Measurements from ENCODE around the gene BBS1. TPM values are rescaled to one million over a fixed set of nuclear protein-coding genes. Genes with fewer than 3 reads are reported as not detected.

BBS1 gene
- total RNA-seq, 1 experiment from 2014 or later, result 32.2 TPM

DNA sequence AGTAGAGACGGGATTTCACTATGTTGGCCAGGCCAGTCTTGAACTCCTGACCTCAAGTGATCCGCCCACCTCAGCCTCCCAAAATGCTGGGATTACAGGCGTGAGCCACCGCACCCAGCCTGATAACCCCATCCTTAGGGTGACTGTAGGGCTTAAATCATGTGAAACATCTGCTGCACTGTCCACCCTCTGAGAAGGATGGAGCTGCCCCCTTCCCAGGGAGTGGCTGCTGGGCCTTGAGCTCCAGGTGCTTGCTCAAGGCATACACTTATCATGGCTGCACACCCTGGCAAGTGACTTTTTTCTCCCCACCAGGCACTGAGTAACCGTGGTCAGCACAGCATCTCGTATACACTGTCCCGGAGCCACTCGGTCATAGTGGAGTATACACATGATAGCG, 38.4 kb upstream of the BBS1 start:
- Mint-ChIP-seq H3K4me3 (ENCODE audit: low read depth, unreplicated experiment) (no peak overlapping the region), H3K9me3 (ENCODE audit: low read depth, unreplicated experiment) (no peaks in the 10 kb centered on the region), H3K36me3 (ENCODE audit: insufficient read depth, unreplicated experiment) (peaks cover 26% of the 10 kb centered on the region), H3K27ac (ENCODE audit: unreplicated experiment) (no peak overlapping the region), H3K4me1 (ENCODE audit: low read depth, unreplicated experiment) (peaks cover 7% of the 10 kb centered on the region), H3K27me3 (ENCODE audit: unreplicated experiment) (no peaks in the 10 kb centered on the region)
- no TSS peak for BruUV-seq (replicated peaks)
- CTCF ChIA-PET, result no interaction called here
- DNase-seq, result no peak
- intact Hi-C loops (cut with micrococcal nuclease; ENCODE audit: unreplicated experiment), result no loop called here
- TF ChIP-seq, protein P1, sequence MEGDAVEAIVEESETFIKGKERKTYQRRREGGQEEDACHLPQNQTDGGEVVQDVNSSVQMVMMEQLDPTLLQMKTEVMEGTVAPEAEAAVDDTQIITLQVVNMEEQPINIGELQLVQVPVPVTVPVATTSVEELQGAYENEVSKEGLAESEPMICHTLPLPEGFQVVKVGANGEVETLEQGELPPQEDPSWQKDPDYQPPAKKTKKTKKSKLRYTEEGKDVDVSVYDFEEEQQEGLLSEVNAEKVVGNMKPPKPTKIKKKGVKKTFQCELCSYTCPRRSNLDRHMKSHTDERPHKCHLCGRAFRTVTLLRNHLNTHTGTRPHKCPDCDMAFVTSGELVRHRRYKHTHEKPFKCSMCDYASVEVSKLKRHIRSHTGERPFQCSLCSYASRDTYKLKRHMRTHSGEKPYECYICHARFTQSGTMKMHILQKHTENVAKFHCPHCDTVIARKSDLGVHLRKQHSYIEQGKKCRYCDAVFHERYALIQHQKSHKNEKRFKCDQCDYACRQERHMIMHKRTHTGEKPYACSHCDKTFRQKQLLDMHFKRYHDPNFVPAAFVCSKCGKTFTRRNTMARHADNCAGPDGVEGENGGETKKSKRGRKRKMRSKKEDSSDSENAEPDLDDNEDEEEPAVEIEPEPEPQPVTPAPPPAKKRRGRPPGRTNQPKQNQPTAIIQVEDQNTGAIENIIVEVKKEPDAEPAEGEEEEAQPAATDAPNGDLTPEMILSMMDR (IDR thresholded peaks at IDR 0.05; ENCODE audit: unreplicated experiment), result no peak

DNA sequence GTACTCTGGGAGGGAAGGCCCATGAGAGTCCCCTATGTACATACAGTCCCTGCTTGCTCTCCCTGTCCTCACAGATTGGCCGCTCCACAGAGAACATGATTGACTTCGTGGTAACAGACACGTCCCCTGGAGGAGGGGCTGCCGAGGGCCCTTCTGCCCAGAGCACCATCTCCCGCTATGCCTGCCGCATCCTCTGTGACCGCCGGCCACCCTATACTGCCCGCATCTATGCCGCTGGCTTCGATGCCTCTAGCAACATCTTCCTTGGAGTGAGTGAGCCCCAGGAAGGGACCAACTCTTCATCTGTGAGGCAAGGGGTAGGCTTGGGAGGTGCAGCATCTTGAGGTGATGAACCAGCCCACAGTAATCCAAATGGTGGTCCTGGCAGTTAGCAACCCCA, 37.3 kb upstream of the BBS1 start:
- H3K4me3 Mint-ChIP-seq (ENCODE audit: low read depth, unreplicated experiment), result no peak overlapping the region
- no peak for DNase-seq
- no peaks in the 10 kb centered on the region for H3K27me3 Mint-ChIP-seq (ENCODE audit: unreplicated experiment)
- no peaks in the 10 kb centered on the region for H3K9me3 Mint-ChIP-seq (ENCODE audit: low read depth, unreplicated experiment)
- H3K4me1 Mint-ChIP-seq (ENCODE audit: low read depth, unreplicated experiment), result no peaks in the 10 kb centered on the region
- no peak overlapping the region for H3K27ac Mint-ChIP-seq (ENCODE audit: unreplicated experiment)
- BruUV-seq (replicated peaks), result no TSS peak
- CTCF ChIA-PET, result no interaction called here
- intact Hi-C loops (cut with micrococcal nuclease; ENCODE audit: unreplicated experiment), result no loop called here
- H3K36me3 Mint-ChIP-seq (ENCODE audit: insufficient read depth, unreplicated experiment), result peaks cover 23% of the 10 kb centered on the region
- TF ChIP-seq, protein P1 (IDR thresholded peaks at IDR 0.05; ENCODE audit: unreplicated experiment), result no peak

DNA sequence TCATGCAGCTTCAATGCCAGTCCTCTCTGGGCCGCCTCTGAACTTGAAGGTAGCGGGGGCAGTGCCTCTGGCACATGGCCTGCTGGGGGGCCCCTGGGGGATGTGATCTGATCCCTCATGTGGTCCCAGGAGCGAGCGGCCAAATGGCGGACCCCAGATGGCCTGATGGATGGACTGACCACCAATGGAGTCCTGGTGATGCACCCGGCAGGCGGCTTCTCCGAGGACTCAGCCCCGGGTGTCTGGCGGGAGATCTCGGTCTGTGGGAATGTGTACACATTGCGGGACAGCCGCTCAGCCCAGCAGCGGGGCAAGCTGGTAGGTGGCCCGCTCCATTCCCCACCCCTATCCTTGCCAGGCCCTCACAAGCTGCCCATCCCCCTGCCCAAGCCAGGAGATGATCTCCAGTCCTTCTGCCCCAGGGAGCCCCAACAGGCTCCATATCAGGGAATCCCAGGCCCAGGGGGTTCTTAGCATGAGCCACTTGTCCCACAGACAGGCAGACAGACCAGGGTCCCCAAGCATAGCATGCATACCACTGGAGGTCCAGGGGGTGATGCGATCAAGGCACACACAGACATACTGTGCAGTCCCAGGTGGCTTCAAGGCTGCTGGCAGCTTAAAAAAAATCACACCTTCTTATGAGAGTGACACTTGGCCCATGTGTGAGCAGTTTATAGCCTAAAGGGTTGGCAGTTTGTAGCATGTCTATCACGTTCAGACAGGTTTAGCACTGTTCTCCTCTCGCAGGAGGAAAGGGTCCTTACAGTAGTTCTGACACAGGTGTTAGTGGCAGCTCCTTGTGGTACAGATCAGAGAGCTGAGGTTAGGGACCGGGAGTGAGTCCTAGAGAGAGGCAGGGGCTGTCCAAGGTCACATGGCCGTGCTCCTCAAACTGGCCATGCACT, 36.6 kb upstream of the BBS1 start:
- CTCF ChIA-PET, result no interaction called here
- Mint-ChIP-seq H3K27ac (ENCODE audit: unreplicated experiment) (no peak overlapping the region), H3K4me1 (ENCODE audit: low read depth, unreplicated experiment) (no peaks in the 10 kb centered on the region), H3K4me3 (ENCODE audit: low read depth, unreplicated experiment) (no peak overlapping the region), H3K9me3 (ENCODE audit: low read depth, unreplicated experiment) (no peaks in the 10 kb centered on the region), H3K36me3 (ENCODE audit: insufficient read depth, unreplicated experiment) (peaks cover 26% of the 10 kb centered on the region), H3K27me3 (ENCODE audit: unreplicated experiment) (no peaks in the 10 kb centered on the region)
- no TSS peak for BruUV-seq (replicated peaks)
- no peak for DNase-seq
- intact Hi-C loops (cut with micrococcal nuclease; ENCODE audit: unreplicated experiment), result no loop called here
- TF ChIP-seq, protein P1 (IDR thresholded peaks at IDR 0.05; ENCODE audit: unreplicated experiment), result no peak

DNA sequence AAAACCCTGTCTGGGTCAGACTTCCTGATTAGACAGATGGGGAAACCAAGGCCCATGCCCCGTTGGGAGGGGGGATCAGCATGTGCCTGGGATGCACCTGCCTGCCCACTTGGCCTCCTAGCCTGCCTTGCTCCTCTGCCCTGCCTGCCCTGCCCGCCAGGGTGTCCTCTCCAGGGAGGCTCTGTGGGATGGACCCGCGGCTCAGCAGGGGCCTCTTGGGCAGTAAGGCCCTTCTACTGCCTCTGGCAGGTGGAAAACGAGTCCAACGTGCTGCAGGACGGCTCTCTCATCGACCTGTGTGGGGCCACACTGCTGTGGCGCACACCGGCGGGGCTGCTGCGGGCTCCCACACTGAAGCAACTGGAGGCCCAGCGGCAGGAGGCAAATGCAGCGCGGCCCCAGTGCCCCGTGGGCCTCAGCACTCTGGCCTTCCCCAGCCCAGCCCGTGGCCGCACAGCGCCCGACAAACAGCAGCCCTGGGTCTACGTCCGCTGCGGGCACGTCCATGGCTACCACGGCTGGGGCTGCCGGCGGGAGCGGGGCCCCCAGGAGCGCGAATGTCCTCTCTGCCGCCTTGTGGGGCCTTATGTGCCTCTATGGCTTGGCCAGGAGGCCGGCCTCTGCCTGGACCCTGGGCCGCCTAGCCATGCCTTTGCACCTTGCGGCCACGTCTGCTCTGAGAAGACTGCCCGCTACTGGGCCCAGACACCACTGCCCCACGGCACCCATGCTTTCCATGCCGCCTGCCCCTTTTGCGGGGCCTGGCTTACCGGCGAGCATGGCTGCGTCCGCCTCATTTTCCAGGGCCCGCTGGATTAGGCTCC, 34.9 kb upstream of the BBS1 start:
- TF ChIP-seq, protein P1 (IDR thresholded peaks at IDR 0.05; ENCODE audit: unreplicated experiment), result no peak
- Mint-ChIP-seq H3K9me3 (ENCODE audit: low read depth, unreplicated experiment) (no peaks in the 10 kb centered on the region), H3K4me1 (ENCODE audit: low read depth, unreplicated experiment) (no peaks in the 10 kb centered on the region), H3K27ac (ENCODE audit: unreplicated experiment) (no peak overlapping the region), H3K4me3 (ENCODE audit: low read depth, unreplicated experiment) (no peak overlapping the region), H3K27me3 (ENCODE audit: unreplicated experiment) (no peaks in the 10 kb centered on the region), H3K36me3 (ENCODE audit: insufficient read depth, unreplicated experiment) (peaks cover 39% of the 10 kb centered on the region)
- CTCF ChIA-PET, result no interaction called here
- intact Hi-C loops (cut with micrococcal nuclease; ENCODE audit: unreplicated experiment), result no loop called here
- no TSS peak for BruUV-seq (replicated peaks)
- no peak for DNase-seq
